H9 (cell line): ENCODE data around the gene PDZK1IP1. TPM values are rescaled to one million over a fixed set of nuclear protein-coding genes. Genes with fewer than 3 reads are reported as not detected.

Experiments used
- DNase-seq: peaks from one replicate; pipeline ENCODE4 v3.0.0-alpha.2; 2017
- H2AFZ ChIP-seq: one replicate; pipeline ENCODE4 v1.6.1; 2013; ENCODE audit warnings: mild to moderate bottlenecking, low read length, control low read depth, moderate library complexity
- H2AK5ac ChIP-seq: 2 replicates; pipeline ENCODE4 v1.6.1; 2013; ENCODE audit warnings: low read length, control low read depth, mixed read lengths; ENCODE audit not compliant: insufficient read length
- H2BK120ac ChIP-seq: one replicate; pipeline ENCODE4 v1.6.1; 2013; ENCODE audit warnings: low read depth, mild to moderate bottlenecking, low read length, control low read depth, inconsistent platforms; ENCODE audit not compliant: poor library complexity, severe bottlenecking
- H2BK12ac ChIP-seq: 2 replicates; pipeline ENCODE4 v1.6.1; 2013; ENCODE audit warnings: low read length, control low read depth, mixed read lengths, low read depth; ENCODE audit not compliant: insufficient read length
- H2BK15ac ChIP-seq: 2 replicates; pipeline ENCODE4 v1.6.1; 2013; ENCODE audit warnings: low read depth, low read length, control low read depth
- H2BK20ac ChIP-seq: one replicate; pipeline ENCODE4 v1.6.1; 2013; ENCODE audit warnings: low read depth, mild to moderate bottlenecking, low read length, control low read depth, inconsistent platforms; ENCODE audit not compliant: poor library complexity, severe bottlenecking
- H2BK5ac ChIP-seq: 2 replicates; pipeline ENCODE4 v1.6.1; 2013; ENCODE audit warnings: low read length, control low read depth, mixed read lengths; ENCODE audit not compliant: insufficient read length
- H3K14ac ChIP-seq: 2 replicates; pipeline ENCODE4 v1.6.1; 2013; ENCODE audit warnings: low read length, control low read depth; ENCODE audit not compliant: insufficient read depth
- H3K18ac ChIP-seq: 2 replicates; pipeline ENCODE4 v1.6.1; 2013; ENCODE audit warnings: low read depth, mild to moderate bottlenecking, mixed read lengths, low read length, control low read depth; ENCODE audit not compliant: insufficient read length
- H3K23ac ChIP-seq: 2 replicates; pipeline ENCODE4 v1.6.1; 2013; ENCODE audit warnings: low read length, control low read depth, mixed read lengths, low read depth; ENCODE audit not compliant: insufficient read length
- H3K23me2 ChIP-seq: 2 replicates; pipeline ENCODE4 v1.6.1; 2013; ENCODE audit warnings: low read depth, mild to moderate bottlenecking, mixed read lengths, low read length, control low read depth; ENCODE audit not compliant: insufficient read length, poor library complexity, severe bottlenecking
- H3K27ac ChIP-seq: 2 replicates; pipeline ENCODE4 v1.5.1; 2013; ENCODE audit warnings: low read length, control low read depth, mixed read lengths, low read depth; ENCODE audit not compliant: insufficient read length
- H3K27me3 ChIP-seq: 2 replicates; pipeline ENCODE4 v1.6.1; 2013; ENCODE audit warnings: low read length, control low read depth, inconsistent platforms; ENCODE audit not compliant: insufficient read depth
- H3K4ac ChIP-seq: 2 replicates; pipeline ENCODE4 v1.6.1; 2013; ENCODE audit warnings: low read depth, mild to moderate bottlenecking, control low read depth, inconsistent platforms, low read length, moderate library complexity
- H3K4me1 ChIP-seq: 2 replicates; pipeline ENCODE4 v1.6.1; 2013; ENCODE audit warnings: low read length, control low read depth, inconsistent platforms; ENCODE audit not compliant: insufficient read depth
- H3K4me2 ChIP-seq: 2 replicates; pipeline ENCODE4 v1.6.1; 2013; ENCODE audit warnings: low read length, control low read depth, mixed read lengths; ENCODE audit not compliant: insufficient read length, insufficient read depth
- H3K56ac ChIP-seq: 2 replicates; pipeline ENCODE4 v1.6.1; 2013; ENCODE audit warnings: low read depth, mild to moderate bottlenecking, mixed read lengths, low read length, control low read depth; ENCODE audit not compliant: insufficient read length
- H3K79me1 ChIP-seq: 2 replicates; pipeline ENCODE4 v1.6.1; 2013; ENCODE audit warnings: low read depth, mild to moderate bottlenecking, moderate library complexity, low read length, control low read depth, inconsistent platforms; ENCODE audit not compliant: insufficient read depth, poor library complexity, severe bottlenecking
- H3K79me2 ChIP-seq: 2 replicates; pipeline ENCODE4 v1.6.1; 2013; ENCODE audit warnings: low read length, control low read depth, inconsistent platforms; ENCODE audit not compliant: insufficient read depth
- H3K9ac ChIP-seq: 2 replicates; pipeline ENCODE4 v1.6.1; 2013; ENCODE audit warnings: low read length, control low read depth, mixed read lengths; ENCODE audit not compliant: insufficient read length; ENCODE audit errors: extremely low read depth
- H3K9me3 ChIP-seq: one replicate; pipeline ENCODE4 v1.6.1; 2013; ENCODE audit warnings: low read depth, low read length, inconsistent platforms; ENCODE audit not compliant: control insufficient read depth
- H3T11ph ChIP-seq: one replicate; pipeline ENCODE4 v1.6.1; 2013; ENCODE audit warnings: mild to moderate bottlenecking, low read length, control low read depth, inconsistent platforms
- H4K20me1 ChIP-seq: one replicate; pipeline ENCODE4 v1.6.1; 2013; ENCODE audit not compliant: control insufficient read depth, insufficient read length, insufficient read depth
- H4K5ac ChIP-seq: 2 replicates; pipeline ENCODE4 v1.6.1; 2013; ENCODE audit warnings: low read depth, mild to moderate bottlenecking, mixed read lengths, low read length, control low read depth; ENCODE audit not compliant: insufficient read length
- H4K8ac ChIP-seq: replicated peaks from 2 replicates; pipeline ENCODE4 v1.6.1; 2013; ENCODE audit warnings: low read length, control low read depth, mixed read lengths, low read depth; ENCODE audit not compliant: insufficient read length
- H4K91ac ChIP-seq: 2 replicates; pipeline ENCODE4 v1.6.1; 2013; ENCODE audit warnings: low read depth, mild to moderate bottlenecking, moderate library complexity, mixed read lengths, low read length, control low read depth; ENCODE audit not compliant: insufficient read length
- H3K27ac Mint-ChIP-seq, 3 experiments: 2 replicates in 2 of 3; 3 replicates in 1 of 3; pipeline ENCODE4 v1.8.0; 2020 to 2021; ENCODE audit warnings: mixed read lengths in 3 of 3, mild to moderate bottlenecking in 1 of 3, moderate library complexity in 1 of 3
- H3K27me3 Mint-ChIP-seq: 2 replicates; pipeline ENCODE4 v1.8.0; 2021; ENCODE audit warnings: low read depth, mild to moderate bottlenecking, moderate library complexity, mixed read lengths
- H3K36me3 Mint-ChIP-seq, 3 experiments: 2 replicates in 2 of 3; 3 replicates in 1 of 3; pipeline ENCODE4 v1.8.0; 2020 to 2021; ENCODE audit warnings: low read depth in 3 of 3, mixed read lengths in 3 of 3; ENCODE audit not compliant: insufficient read depth in 1 of 3
- H3K4me1 Mint-ChIP-seq, 2 experiments: 2 replicates each; pipeline ENCODE4 v1.8.0; 2020; ENCODE audit warnings: mixed read lengths in 2 of 2
- H3K4me3 Mint-ChIP-seq, 2 experiments: 2 replicates in 1 of 2; 3 replicates in 1 of 2; pipeline ENCODE4 v1.8.0; 2020 to 2021; ENCODE audit warnings: mild to moderate bottlenecking in 2 of 2, mixed read lengths in 2 of 2, moderate library complexity in 1 of 2
- H3K9me3 Mint-ChIP-seq, 2 experiments: 2 replicates in 1 of 2; 3 replicates in 1 of 2; pipeline ENCODE4 v1.8.0; 2020; ENCODE audit warnings: mild to moderate bottlenecking in 2 of 2, mixed read lengths in 2 of 2, moderate library complexity in 1 of 2
- CTCF ChIP-seq: fragments of 200-600 bp; sonication (generic); conservative IDR thresholded peaks from 3 replicates; pipeline ENCODE4 v1.8.0; 2021; ENCODE audit warnings: antibody characterized with exemption, mild to moderate bottlenecking
- WGBS: extraction: QIAGEN DNeasy Blood & Tissue Kit; methylation state at CpG from one replicate; pipeline ENCODE4 v1.1.7; 2013; ENCODE audit warnings: missing lambda C conversion rate, low lambda C conversion rate, mixed read lengths; ENCODE audit not compliant: insufficient read length; ENCODE audit errors: extremely low coverage; 5-methylcytosine and 5-hydroxymethylcytosine counted together
- total RNA-seq: library from RNA; stranded (reverse); gene quantifications from 2 replicates; pipeline ENCODE4 v1.2.1, GENCODE V29; 2021

PDZK1IP1 gene
- total RNA-seq, 1 experiment from 2014 or later: not detected

- H4K5ac ChIP-seq: no peak overlapping the region
- H3K27me3 Mint-ChIP-seq: peaks cover 71% of the 10 kb centered on the region
- TF ChIP-seq CTCF: no peak
Measured at GRCh38 chr1:47227341-47228232, 37.8 kb upstream of the PDZK1IP1 start.

More at GRCh38 chr1:47227341-47228232, 37.8 kb upstream of the PDZK1IP1 start:
- Histone ChIP-seq H3K14ac (no peak overlapping the region), H2BK15ac (no peak overlapping the region), H3K4ac (no peak overlapping the region), H3K56ac (no peak overlapping the region), H3K27me3 (peaks cover 96% of the 10 kb centered on the region), H3K4me2 (no peak overlapping the region), H3K23ac (no peak overlapping the region), H4K20me1 (peaks cover 2% of the 10 kb centered on the region), H2BK20ac (no peak overlapping the region), H3K9ac (no peak overlapping the region), H3K79me1 (no peaks in the 10 kb centered on the region), H3K18ac (no peak overlapping the region), H3K23me2 (peaks cover 18% of the 10 kb centered on the region), H2BK120ac (no peak overlapping the region), H3K79me2 (no peaks in the 10 kb centered on the region), H4K91ac (no peak overlapping the region), H3T11ph (no peak overlapping the region), H2AFZ (no peak overlapping the region), H4K8ac (no peak overlapping the region), H2BK5ac (no peak overlapping the region), H2AK5ac (no peak overlapping the region), H3K9me3 (no peaks in the 10 kb centered on the region), H3K4me1 (no peaks in the 10 kb centered on the region; the same call in 1 of the 2 replicates), H2BK12ac (no peak overlapping the region), H3K27ac (no peak overlapping the region)
- no peak overlapping the region; a peak in 1 of 5 replicates for H3K4me3 Mint-ChIP-seq
- DNase-seq: no peak
- H3K4me1 Mint-ChIP-seq: peaks cover 33 to 46% of the 10 kb centered on the region in 2 experiments
- peaks cover 0 to 3% of the 10 kb centered on the region in 2 experiments; a peak in 2 of 5 replicates for H3K9me3 Mint-ChIP-seq
- no CpG with 5 or more reads among the region's 7 CpGs for WGBS
- no peak overlapping the region for H3K27ac Mint-ChIP-seq
- peaks cover 0 to 2% (median 0%) of the 10 kb centered on the region in 3 experiments; a peak in 2 of 7 replicates for H3K36me3 Mint-ChIP-seq
